ENCODE data around the gene CCT6B. TPM values are rescaled to one million over a fixed set of nuclear protein-coding genes. Genes with fewer than 3 reads are reported as not detected.

Gene CCT6B
- total and polyA plus RNA-seq, 11 donors: 0.75 to 2.5 (median 1.8) TPM

GRCh38 chr17:34916120-34916519 lies 45.1 kb downstream of the CCT6B start:
- no peak overlapping the region for H3K4me3 ChIP-seq
- TF ChIP-seq, protein P1, sequence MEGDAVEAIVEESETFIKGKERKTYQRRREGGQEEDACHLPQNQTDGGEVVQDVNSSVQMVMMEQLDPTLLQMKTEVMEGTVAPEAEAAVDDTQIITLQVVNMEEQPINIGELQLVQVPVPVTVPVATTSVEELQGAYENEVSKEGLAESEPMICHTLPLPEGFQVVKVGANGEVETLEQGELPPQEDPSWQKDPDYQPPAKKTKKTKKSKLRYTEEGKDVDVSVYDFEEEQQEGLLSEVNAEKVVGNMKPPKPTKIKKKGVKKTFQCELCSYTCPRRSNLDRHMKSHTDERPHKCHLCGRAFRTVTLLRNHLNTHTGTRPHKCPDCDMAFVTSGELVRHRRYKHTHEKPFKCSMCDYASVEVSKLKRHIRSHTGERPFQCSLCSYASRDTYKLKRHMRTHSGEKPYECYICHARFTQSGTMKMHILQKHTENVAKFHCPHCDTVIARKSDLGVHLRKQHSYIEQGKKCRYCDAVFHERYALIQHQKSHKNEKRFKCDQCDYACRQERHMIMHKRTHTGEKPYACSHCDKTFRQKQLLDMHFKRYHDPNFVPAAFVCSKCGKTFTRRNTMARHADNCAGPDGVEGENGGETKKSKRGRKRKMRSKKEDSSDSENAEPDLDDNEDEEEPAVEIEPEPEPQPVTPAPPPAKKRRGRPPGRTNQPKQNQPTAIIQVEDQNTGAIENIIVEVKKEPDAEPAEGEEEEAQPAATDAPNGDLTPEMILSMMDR (IDR thresholded peaks at IDR 0.05): no peak
- no peak for TF ChIP-seq POLR2A (IDR thresholded peaks at IDR 0.05)
- H3K4me1 ChIP-seq: no peaks in the 10 kb centered on the region
- ATAC-seq (no peak), DNase-seq (no peak)
- 60 to 75% (median 70%) methylated on average over 2 of the region's 2 CpGs for WGBS, 4 donors
- H3K27me3 ChIP-seq: no peaks in the 10 kb centered on the region
- H3K27ac ChIP-seq: no peak overlapping the region
- no peaks in the 10 kb centered on the region for H3K9me3 ChIP-seq
- no peaks in the 10 kb centered on the region for H3K36me3 ChIP-seq
- intact Hi-C loops (cut with DNase I): no loop called here

GRCh38 chr17:34913001-34913400 lies 48.3 kb downstream of the CCT6B start:
- TF ChIP-seq, protein P1 (IDR thresholded peaks at IDR 0.05): no peak
- TF ChIP-seq POLR2A (IDR thresholded peaks at IDR 0.05): no peak
- DNase-seq (no peak), ATAC-seq (no peak)
- Histone ChIP-seq H3K9me3 (no peaks in the 10 kb centered on the region), H3K36me3 (no peaks in the 10 kb centered on the region), H3K4me1 (no peaks in the 10 kb centered on the region), H3K4me3 (no peak overlapping the region), H3K27ac (no peak overlapping the region), H3K27me3 (no peaks in the 10 kb centered on the region)
- WGBS, 4 donors: 42 to 96% (median 66%) methylated on average over 1 of the region's 1 CpG
- intact Hi-C loops (cut with DNase I): no loop called here

- intact Hi-C loops (cut with DNase I): no loop called here
- ATAC-seq: no peak
These were observed 52.2 kb downstream of the CCT6B start for GRCh38 chr17:34909040-34909439.

DNA sequence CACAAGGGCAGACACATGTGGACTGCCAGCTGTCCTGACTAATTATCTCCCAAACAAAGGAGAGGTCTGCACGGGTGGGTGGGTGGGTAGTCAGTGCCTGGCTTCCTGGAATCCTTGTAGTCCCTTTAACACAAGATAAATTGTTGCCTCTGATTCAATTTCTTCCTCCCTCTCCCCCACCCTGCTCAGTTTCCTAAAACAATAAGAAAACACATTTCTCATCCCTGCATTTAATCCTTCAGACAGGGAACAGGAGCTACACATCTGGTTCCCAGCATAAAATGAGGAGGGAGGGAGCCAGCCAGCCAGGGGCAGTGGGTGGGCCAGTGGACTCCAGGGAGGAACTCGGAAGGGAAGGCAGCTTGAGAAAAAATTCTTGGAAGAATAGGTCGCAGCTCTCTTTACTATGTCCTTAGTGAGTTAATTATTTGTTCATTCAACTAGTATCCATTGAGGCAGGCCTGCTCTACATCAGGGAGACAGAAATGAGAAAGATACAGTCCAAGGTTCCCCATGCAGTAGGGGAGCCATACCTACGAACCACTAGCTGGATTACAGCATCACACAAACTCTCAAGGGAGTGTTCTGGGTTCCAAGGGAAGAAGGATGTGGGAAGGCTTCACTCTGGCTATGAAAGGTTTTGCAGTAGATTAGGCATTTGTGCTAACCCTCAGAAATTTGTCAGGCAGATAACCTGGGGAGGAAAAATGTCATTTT lies 58.3 kb downstream of the CCT6B start:
- intact Hi-C loops (cut with DNase I): no loop called here
- TF ChIP-seq POLR2A (IDR thresholded peaks at IDR 0.05): no peak
- TF ChIP-seq, protein P1 (IDR thresholded peaks at IDR 0.05): no peak
- 20 to 42% (median 32%) methylated on average over 4 of the region's 4 CpGs for WGBS, 4 donors
- H3K9me3 ChIP-seq: no peaks in the 10 kb centered on the region
- ATAC-seq (no peak), DNase-seq (no peak)
- H3K4me1 ChIP-seq: no peaks in the 10 kb centered on the region
- H3K27ac ChIP-seq: no peak overlapping the region
- H3K4me3 ChIP-seq: no peak overlapping the region
- no peaks in the 10 kb centered on the region for H3K36me3 ChIP-seq
- peaks cover 0 to 14% (median 0%) of the 10 kb centered on the region in 9 donors for H3K27me3 ChIP-seq

More at GRCh38 chr17:34909040-34909439, 52.2 kb downstream of the CCT6B start:
- DNase-seq: no peak
- TF ChIP-seq, protein P1 (IDR thresholded peaks at IDR 0.05): no peak
- TF ChIP-seq POLR2A (IDR thresholded peaks at IDR 0.05): no peak
- Histone ChIP-seq H3K4me1 (no peaks in the 10 kb centered on the region), H3K27me3 (peaks cover 0 to 2% (median 0%) of the 10 kb centered on the region in 9 donors), H3K9me3 (no peaks in the 10 kb centered on the region), H3K36me3 (no peaks in the 10 kb centered on the region), H3K27ac (no peak overlapping the region), H3K4me3 (no peak overlapping the region)
- whole genome bisulfite sequencing, 4 donors: 79 to 83% (median 80%) methylated on average over 5 of the region's 5 CpGs
